IPS DF 6.9 (cell line): ENCODE measurements around the gene PEMT.

Source experiments
- DNase-seq: peaks from one replicate; pipeline ENCODE4 v3.0.0-alpha.2; 2013; ENCODE audit warnings: low read depth, low spot score
- H3K27ac ChIP-seq: one replicate; pipeline ENCODE4 v1.5.1; 2013; ENCODE audit warnings: low read length, control low read depth
- H3K27me3 ChIP-seq: 2 replicates; pipeline ENCODE4 v1.6.1; 2013; ENCODE audit warnings: mild to moderate bottlenecking, low read length; ENCODE audit not compliant: control insufficient read depth, insufficient read depth
- H3K36me3 ChIP-seq: 2 replicates; pipeline ENCODE4 v1.6.1; 2013; ENCODE audit warnings: low read length; ENCODE audit not compliant: control insufficient read depth, insufficient read depth
- H3K4me1 ChIP-seq: 2 replicates; pipeline ENCODE4 v1.6.1; 2013; ENCODE audit warnings: low read length; ENCODE audit not compliant: control insufficient read depth, insufficient read depth
- H3K4me3 ChIP-seq: 2 replicates; pipeline ENCODE4 v1.5.1; 2013; ENCODE audit warnings: mild to moderate bottlenecking, low read length
- H3K9me3 ChIP-seq: 2 replicates; pipeline ENCODE4 v1.6.1; 2013; ENCODE audit warnings: low read length, inconsistent platforms; ENCODE audit not compliant: control insufficient read depth, insufficient read depth
- WGBS: extraction: QIAGEN DNeasy Blood & Tissue Kit; methylation state at CpG from one replicate; pipeline ENCODE4 v1.1.7; 2013; ENCODE audit warnings: mixed read lengths, missing lambda C conversion rate; ENCODE audit not compliant: insufficient read length, insufficient coverage; 5-methylcytosine and 5-hydroxymethylcytosine counted together

PEMT gene

DNA sequence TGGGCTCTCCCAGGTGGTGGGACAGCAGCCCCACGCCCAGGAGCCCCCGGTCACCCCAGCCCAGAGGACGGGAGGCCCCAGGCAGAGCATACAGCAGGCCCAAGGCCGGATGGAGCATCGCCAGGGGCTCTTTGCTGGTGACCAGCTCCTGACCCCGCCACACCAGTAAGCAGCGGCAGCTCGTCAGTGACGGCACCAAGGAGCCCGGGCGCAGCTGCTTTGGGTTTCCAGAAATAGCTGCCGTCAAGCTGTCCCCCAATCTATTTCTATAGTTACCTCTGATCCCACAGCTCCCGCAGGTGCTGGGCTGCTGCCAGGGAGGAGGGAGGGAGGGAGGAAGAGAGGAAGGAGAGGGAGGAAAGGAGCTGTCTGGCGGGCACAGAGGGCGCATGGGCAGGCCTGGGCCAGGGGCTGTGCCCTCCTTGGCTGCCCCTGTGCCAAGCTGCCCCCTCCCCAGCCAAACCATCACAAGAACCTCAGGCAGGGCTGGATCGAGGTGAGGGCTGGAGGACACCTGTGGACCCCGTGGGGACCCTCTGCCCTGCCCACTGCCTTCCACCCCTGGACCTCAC, 84.5 kb downstream of the PEMT start:
- Histone ChIP-seq H3K27me3 (no peaks in the 10 kb centered on the region), H3K4me3 (no peak overlapping the region), H3K4me1 (no peaks in the 10 kb centered on the region; the same call in 1 of the 2 replicates), H3K27ac (no peak overlapping the region), H3K36me3 (no peaks in the 10 kb centered on the region; the same call in 1 of the 2 replicates), H3K9me3 (no peaks in the 10 kb centered on the region)
- WGBS, result no CpG with 5 or more reads among the region's 17 CpGs
- no peak for DNase-seq

DNA sequence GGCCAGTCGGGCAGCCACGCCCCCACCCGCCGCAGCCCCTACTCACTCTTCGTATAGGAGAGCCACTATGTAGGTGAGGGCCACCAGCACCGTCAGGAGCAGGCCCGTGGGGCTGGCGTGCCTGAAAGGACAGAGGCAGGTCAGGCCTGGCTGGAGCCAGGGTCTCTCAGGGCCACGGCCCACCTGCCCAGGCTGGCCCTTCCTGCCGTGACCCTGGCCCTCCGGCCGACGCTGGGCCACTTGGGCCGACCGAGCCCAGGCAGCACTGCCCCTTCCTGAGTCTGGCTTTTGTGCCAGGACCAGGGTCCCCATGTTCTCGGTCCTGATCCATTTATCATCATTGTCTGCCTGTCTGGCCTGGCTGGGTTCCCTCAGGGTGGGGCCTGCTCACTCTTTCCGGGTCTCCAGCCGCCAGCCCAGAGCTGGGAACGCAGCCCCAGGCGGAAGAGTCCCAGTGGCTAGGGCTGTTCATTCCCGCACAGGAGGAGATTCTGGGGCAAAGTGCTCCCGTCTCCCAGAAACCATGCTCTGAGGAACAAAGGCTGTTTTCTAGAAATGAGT, 85.2 kb downstream of the PEMT start:
- no peak for DNase-seq
- Histone ChIP-seq H3K4me3 (no peak overlapping the region), H3K27ac (no peak overlapping the region), H3K4me1 (no peaks in the 10 kb centered on the region; the same call in 1 of the 2 replicates), H3K36me3 (no peaks in the 10 kb centered on the region; the same call in 1 of the 2 replicates), H3K9me3 (no peaks in the 10 kb centered on the region), H3K27me3 (no peaks in the 10 kb centered on the region)
- no CpG with 5 or more reads among the region's 22 CpGs for whole genome bisulfite sequencing

DNA sequence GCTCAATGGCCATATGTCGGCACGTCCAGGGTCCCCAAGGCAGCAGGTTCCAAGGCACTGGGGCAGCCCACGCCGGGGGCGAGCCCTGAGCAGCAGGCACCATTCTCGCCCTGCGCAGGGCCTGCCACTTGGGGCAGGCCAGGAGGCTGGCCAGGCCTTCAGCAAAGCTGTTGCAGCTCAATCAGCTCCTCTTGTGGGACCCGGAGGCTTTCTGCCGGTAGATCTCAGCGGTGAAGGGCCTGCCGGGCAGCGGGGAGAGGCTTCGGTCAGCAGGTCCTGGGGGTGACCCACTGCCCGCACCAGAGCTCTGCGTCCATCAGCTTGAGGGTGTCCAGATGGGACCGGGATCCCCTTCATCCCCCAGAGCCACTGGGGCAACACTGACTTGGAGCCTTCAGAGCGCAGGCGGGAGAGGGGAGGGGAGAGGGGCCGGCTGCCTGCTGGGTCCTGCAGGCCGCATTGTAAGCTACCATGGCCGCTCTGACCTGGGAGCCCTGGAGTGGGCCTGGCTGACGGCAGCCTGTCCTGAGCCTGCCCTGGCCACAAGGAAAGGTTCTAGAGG, 85.8 kb downstream of the PEMT start:
- no CpG with 5 or more reads among the region's 22 CpGs for whole genome bisulfite sequencing
- no peaks in the 10 kb centered on the region for H3K27me3 ChIP-seq
- H3K36me3 ChIP-seq, result no peaks in the 10 kb centered on the region; the same call in 1 of the 2 replicates
- H3K27ac ChIP-seq, result no peak overlapping the region
- no peaks in the 10 kb centered on the region; the same call in 1 of the 2 replicates for H3K4me1 ChIP-seq
- H3K4me3 ChIP-seq, result no peak overlapping the region
- no peaks in the 10 kb centered on the region for H3K9me3 ChIP-seq
- DNase-seq, result no peak

DNA sequence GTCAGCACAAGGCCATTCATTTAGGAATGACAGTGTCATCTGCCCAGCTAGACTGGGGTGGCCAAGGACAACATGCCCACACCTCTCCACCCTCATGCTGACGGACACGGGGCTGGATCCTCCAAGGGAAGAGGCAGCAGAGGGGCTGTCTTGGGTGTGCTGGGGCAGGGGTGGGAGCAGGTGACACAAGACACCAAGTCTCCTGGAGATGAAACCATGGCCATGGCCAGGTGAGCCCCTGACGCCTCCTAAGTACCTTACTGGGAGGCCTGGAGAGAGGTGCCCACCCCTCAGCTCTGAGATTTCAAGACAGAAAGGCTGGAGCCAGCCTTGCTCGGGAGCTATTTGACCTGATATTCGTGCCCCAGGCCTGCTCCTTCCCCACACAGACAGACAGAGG, 86.4 kb downstream of the PEMT start:
- Histone ChIP-seq H3K36me3 (no peaks in the 10 kb centered on the region; the same call in 1 of the 2 replicates), H3K9me3 (no peaks in the 10 kb centered on the region), H3K27me3 (no peaks in the 10 kb centered on the region), H3K27ac (no peak overlapping the region), H3K4me3 (no peak overlapping the region), H3K4me1 (no peaks in the 10 kb centered on the region; the same call in 1 of the 2 replicates)
- WGBS, result no CpG with 5 or more reads among the region's 5 CpGs
- DNase-seq, result no peak

DNA sequence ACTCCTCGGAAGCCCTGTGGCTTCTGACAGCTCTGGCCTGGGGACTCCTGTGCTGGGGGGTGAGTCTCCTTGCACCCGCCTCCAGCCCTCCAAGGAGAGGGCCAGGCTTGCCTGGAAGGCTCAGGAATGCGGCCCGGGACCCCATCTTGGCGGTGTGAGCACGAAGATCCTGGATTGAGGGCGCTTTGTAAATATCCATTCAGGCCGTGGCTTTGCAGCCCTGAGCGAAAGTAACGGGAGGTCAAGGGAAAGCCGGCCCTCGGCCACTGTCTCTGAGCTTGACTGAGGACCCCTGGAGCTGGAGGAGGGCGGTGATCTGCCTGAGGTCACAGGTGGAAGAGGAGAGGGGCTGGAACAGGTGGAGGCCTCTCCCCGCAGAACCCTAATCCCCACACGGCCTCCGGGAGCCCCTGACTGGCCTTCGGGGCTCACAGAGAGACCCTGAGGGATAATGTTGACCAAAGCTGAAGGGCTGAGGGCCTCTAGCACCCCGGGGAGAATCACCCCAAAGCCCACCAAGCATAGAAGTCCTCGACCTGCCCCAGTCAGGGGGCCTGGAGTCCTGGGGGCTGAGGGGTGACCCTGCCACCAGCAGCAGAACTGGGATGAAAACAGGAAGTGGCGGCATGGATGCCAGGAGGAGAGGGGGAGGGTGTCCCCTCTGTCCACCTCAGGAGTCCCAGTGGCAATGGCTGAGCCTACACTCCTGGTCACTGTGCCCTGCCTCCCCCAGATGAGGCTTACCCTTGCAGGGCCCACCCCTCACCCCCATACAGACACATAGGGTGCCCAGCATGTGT, 87.0 kb downstream of the PEMT start:
- Histone ChIP-seq H3K4me1 (no peaks in the 10 kb centered on the region; the same call in 1 of the 2 replicates), H3K4me3 (no peak overlapping the region), H3K27me3 (no peaks in the 10 kb centered on the region), H3K9me3 (no peaks in the 10 kb centered on the region), H3K27ac (no peak overlapping the region), H3K36me3 (no peaks in the 10 kb centered on the region; the same call in 1 of the 2 replicates)
- WGBS, result no CpG with 5 or more reads among the region's 20 CpGs
- DNase-seq, result no peak

DNA sequence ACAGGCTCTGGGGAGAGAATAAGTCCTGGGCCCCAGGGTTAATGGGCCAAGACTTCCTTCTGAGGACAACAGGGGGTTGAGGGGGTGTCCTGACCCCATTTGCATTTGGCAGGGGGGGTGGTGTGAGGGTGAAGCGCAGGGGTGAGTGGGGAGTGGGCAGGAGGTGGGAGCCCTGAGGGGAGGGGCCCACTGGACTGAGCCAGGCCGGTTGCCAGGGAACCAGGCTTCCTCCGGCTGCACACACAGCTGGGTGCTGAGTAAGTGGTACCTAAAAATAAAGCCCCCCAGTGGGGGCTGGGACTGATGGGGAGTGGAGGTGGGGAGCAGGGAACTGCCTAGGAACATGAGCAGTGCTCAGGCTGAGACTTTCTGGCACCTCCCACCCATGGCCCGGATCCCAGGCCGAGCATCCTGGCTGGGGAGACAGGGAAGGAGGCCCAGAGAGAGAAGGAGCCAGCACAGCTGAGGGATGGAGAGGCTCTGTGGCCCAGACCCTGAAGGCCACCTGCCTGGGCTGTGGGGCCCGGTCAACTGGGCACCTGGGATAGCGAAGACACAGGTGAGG, 87.9 kb downstream of the PEMT start:
- H3K9me3 ChIP-seq, result no peaks in the 10 kb centered on the region
- H3K4me3 ChIP-seq, result no peak overlapping the region
- no peaks in the 10 kb centered on the region; the same call in 1 of the 2 replicates for H3K36me3 ChIP-seq
- no peak overlapping the region for H3K27ac ChIP-seq
- no peak for DNase-seq
- no peaks in the 10 kb centered on the region for H3K27me3 ChIP-seq
- no peaks in the 10 kb centered on the region; the same call in 1 of the 2 replicates for H3K4me1 ChIP-seq
- WGBS, result no CpG with 5 or more reads among the region's 7 CpGs

DNA sequence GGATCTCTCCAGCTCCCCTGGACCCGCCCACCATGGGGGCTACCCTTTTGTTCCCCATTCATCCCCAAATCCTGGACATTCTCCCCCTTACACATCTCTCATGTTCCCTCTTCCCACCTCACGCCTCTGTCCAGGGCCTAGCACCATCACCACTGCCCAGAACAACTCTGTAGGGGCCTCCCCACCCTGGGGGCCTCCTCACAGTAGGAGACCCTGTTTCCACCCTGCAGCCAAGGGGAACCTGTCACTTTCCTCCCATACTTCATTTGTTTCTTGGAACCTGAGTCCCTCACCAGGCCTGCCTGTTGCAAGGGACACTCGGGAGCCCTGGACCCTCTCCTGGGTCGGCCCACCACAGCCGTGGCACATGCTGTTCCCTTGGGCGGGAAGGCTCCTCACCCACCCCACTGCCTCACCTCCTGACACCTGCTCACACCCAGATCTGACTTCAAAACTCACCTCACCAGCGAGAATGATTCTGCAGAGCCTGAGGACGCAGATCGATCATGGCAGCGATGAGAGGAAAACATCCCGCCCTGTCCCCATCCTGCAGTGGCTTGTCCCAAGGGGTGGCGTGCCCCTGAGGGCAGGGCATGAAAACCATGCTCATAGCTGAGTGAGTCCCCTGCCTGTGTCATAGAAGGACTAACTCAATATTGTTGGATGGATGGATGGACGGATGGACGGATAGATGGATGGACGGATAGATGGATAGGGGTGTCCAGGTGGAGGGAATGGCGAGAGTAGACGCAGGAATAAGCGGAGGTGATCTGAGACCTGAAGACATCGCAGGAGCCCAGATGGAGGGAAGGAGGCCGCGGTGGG, 88.6 kb downstream of the PEMT start:
- Histone ChIP-seq H3K27ac (no peak overlapping the region), H3K4me1 (no peaks in the 10 kb centered on the region; the same call in 1 of the 2 replicates), H3K9me3 (no peaks in the 10 kb centered on the region), H3K36me3 (no peaks in the 10 kb centered on the region; the same call in 1 of the 2 replicates), H3K27me3 (no peaks in the 10 kb centered on the region), H3K4me3 (no peak overlapping the region)
- WGBS, result 100% methylated on average over 4 of the region's 21 CpGs
- no peak for DNase-seq

DNA sequence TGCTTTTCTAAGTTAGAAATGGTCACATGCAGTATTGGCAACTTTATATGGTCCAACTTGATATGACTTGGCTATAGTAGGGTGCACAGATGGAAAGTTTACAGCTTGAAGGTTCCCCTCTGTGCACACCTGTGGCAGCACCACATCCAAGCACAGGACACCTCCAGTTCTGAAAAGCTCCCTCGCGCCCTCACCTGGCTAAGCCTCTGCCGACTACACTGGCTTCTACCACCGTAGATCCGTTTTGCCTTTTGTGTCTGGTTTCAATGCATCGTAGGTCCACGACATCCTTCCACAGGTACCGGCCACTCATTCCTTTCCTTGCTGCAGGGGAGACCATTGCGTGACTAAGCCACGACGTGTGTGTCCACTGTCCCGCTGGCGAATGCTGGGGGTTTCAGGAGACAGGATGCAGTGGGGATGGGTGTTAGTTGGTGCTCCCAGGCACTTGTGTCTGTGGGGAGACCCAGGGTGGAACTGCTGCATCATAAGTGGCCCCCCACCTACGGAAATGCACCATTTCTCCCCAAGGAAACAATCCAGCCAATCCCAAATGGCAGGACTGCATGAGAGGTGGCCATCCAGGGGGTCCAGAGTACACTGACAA, 90.4 kb downstream of the PEMT start:
- no peak for DNase-seq
- Histone ChIP-seq H3K4me1 (peaks cover 3% of the 10 kb centered on the region; the same call in 1 of the 2 replicates), H3K4me3 (no peak overlapping the region), H3K9me3 (no peaks in the 10 kb centered on the region), H3K36me3 (no peaks in the 10 kb centered on the region; the same call in 1 of the 2 replicates), H3K27me3 (no peaks in the 10 kb centered on the region), H3K27ac (no peak overlapping the region)
- WGBS, result no CpG with 5 or more reads among the region's 14 CpGs

DNA sequence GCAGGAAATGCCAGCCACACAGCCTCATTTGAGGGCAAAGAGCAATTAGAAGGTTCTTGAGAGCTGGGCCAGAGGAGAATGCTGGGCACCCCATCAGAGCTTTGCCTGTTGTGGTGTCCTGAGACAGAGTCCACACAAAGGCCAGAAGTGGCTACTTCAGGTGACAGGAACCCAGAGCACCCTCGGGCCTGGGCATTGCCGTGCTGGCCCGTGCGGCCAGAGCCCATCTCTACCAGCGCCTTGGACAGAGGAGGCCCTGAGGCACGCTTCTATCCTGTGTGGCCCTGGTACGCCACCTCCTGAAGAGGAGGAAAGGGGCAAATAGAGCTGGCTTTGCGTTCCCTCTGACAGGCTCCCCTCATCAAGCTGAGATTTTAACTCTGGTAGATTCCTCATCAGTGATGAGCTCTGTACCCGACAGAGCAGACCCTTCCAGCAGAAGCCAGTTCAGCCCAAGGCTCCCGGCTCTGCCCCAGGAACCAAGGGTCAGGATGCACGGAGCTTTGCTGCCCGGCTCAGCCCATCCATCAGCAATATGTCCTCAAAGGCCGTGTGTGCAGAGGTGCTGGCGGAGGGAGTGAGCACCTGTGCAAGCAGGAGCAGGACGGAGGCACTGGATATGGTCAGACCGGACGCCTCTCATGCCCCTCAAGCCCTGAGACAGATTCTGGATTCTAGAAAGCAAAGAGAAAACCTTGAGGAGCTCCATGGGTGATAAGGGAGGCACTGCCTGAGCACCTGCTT, 91.9 kb downstream of the PEMT start:
- Histone ChIP-seq H3K4me1 (peaks cover 6% of the 10 kb centered on the region), H3K9me3 (no peaks in the 10 kb centered on the region), H3K27me3 (peaks cover 8% of the 10 kb centered on the region), H3K27ac (no peak overlapping the region), H3K4me3 (no peak overlapping the region), H3K36me3 (no peaks in the 10 kb centered on the region)
- no CpG with 5 or more reads among the region's 17 CpGs for WGBS
- no peak for DNase-seq
